NCI-H146 treated with DMSO at 0.1 percent for 48 hours (cell line): Measurements from ENCODE around the gene MORN1.

Experiments used
- DNase-seq: peaks from one replicate; lab custom pipeline; 2025; ENCODE audit not compliant: unreplicated experiment; lab: John Stamatoyannopoulos, UW

Gene MORN1

GRCh38 chr1:2311184-2312032 lies 79.9 kb downstream of the MORN1 start:
- no peak for DNase-seq

DNA sequence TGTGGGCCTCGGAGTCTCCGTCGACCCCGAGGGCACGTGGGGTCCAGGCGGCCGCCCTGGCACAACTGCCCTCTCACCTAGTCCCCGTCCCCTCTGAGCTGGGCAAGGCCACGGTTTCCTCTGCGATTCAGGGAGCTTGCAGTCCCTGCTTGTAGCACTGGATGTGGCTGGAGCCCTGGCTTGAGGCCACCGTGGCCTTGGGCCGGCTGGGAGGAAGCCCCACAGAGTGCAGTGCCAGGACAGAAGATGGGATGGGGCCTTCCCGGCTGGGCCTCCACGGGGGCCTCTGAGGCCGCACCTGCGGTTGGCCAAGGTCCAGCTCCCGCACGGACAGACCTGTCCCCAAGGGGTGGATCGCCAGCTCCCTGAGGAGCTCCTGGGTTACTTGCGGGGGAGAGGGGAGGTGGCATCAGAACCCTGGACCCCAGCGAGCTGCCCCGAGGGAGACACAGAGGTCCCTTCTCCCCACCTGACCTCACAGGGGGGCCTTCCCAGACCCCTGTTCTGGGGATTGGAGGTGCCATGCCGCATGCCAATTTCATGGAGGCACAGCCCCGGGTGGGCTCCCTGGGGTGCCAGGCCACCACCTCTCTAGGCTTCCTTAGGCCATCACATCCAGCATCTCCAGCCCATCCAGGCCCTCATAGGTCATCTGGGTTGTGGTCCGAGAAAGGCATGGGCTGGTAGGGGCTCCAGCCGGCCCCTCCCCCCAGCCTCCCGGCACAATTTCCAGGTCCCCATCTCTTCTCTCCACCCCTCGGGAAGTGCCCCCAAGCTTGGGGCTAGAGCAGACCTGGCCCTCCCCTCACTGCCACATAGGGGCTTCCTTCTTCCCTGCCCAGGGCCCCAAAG lies 80.8 kb downstream of the MORN1 start:
- no peak for DNase-seq

DNA sequence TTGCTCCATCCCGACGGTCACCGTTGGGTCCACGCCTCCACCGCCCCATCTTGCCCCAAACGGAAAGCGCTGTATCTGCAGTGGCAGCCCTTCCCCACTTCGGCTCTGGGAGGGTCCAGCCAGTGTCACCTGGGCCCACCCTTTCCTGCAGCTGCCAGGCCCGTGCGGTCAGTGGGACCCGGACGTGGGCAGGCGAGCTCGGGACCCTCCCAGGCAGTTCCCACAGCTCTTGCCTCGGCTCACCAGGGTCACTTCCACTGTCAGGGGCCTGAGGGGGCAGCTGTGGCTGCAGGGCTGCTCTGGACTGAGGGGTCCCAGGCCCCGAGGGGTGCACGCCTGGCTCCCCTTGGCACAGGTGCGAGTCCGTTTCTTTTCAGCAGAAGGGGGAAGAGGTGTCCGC lies 82.5 kb downstream of the MORN1 start:
- no peak for DNase-seq

DNA sequence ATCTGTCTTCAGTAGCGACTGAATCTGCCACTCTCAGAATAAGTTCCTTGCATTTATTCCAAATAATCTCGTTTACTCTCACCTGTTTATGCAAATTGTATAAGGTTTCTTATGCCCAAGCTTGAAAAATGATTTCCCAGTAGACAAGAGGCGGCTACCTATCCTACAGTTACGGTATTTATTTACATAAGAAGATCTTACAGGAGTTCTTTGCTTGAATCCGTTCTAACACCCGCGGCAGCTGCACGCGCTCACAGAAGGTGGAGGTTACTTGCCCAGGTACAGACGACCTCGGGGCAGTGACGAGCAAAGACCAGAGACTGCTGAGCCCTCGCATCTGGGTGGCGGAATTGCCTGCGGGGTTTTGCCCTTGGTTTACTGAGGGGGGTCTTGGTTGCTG lies 83.4 kb downstream of the MORN1 start:
- no peak for DNase-seq

- no peak for DNase-seq
Observed at GRCh38 chr1:2307064-2307605, 84.2 kb downstream of the MORN1 start.

DNA sequence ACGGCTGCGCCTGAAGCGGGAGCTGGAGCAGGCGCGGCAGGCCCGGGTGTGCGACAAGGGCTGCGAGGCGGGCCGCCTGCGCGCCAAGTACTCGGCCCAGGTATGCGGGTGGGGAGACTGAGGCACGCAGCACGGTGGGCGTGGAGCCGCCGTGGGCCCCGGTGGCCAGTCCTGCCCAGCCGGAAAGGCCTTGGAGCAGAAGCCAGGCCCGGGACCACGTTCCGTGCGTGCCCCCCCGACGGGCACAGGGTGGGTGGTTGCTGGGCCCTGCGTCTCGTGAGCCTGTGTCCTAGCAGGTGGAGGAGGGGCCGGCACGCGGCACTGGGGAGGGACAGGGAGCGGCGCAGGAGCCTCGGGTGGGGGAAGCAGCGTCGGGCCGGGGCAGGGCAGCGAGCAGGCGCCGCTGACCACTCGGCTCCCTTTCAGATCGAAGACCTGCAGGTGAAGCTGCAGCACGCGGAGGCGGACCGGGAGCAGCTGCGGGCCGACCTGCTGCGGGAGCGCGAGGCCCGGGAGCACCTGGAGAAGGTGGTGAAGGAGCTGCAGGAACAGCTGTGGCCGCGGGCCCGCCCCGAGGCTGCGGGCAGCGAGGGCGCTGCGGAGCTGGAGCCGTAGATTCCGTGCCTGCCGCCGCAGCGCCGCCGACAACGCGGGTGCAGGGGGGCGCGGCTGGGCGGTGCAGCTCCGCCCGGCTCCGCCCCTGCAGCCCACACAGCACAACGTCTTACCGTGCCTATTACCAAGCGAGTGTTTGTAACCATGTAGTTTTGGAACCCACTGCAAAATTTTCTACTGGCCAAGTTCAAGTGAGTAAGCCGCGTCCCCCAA lies 85.0 kb downstream of the MORN1 start:
- DNase-seq: no peak

DNA sequence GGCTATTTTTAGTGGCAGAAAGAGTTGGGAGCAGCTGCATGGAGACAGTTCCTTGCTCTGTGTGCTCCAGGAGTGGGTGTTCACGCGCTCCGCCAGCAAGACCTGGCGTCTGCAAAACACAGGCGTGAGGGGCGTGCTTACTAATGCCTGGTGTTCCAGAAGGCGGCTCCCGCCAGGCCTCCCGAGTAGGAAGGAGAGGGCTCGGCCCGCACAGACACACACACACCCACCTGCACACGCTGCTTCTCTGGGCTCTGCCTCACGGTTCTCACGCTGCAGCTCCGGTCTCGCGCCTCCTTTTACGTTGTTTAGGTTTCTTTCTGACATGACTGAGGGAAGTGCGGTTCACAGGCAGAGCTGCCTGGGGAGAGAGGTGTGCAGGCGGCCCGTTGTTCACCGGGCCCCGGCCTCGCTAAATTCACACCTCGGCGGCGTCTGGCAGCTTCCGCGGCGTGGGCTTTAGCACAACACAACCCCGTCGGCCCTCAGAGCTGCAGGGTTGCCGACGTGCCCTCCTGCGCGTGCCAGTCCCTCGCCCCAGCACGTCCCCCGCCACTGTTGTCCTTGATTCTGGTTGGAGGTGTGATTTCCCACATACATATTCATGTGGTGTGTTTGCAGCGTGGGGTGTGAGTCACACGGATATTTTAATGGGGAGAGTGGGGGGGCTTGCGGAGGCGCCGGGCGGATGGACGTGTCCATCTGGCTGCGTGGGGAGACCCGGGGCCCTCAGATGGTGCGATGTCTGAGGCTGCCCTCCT lies 86.3 kb downstream of the MORN1 start:
- DNase-seq: no peak

DNA sequence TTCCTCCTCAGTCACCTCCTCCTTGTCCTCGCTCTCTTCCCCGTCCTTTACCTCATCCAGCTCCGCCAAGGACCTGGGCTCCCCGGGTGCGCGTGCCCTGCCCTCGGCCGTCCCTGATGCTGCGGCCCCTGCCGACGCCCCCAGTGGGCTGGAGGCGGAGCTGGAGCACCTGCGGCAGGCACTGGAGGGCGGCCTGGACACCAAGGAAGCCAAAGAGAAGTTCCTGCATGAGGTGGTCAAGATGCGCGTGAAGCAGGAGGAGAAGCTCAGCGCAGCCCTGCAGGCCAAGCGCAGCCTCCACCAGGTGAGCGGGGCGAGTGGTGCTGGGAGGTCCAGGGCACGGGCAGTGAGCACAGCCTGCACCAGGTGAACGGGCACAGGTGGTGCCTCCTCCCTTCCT lies 87.1 kb downstream of the MORN1 start:
- no peak for DNase-seq

GRCh38 chr1:2303781-2304180 lies 87.6 kb downstream of the MORN1 start:
- no peak for DNase-seq

DNA sequence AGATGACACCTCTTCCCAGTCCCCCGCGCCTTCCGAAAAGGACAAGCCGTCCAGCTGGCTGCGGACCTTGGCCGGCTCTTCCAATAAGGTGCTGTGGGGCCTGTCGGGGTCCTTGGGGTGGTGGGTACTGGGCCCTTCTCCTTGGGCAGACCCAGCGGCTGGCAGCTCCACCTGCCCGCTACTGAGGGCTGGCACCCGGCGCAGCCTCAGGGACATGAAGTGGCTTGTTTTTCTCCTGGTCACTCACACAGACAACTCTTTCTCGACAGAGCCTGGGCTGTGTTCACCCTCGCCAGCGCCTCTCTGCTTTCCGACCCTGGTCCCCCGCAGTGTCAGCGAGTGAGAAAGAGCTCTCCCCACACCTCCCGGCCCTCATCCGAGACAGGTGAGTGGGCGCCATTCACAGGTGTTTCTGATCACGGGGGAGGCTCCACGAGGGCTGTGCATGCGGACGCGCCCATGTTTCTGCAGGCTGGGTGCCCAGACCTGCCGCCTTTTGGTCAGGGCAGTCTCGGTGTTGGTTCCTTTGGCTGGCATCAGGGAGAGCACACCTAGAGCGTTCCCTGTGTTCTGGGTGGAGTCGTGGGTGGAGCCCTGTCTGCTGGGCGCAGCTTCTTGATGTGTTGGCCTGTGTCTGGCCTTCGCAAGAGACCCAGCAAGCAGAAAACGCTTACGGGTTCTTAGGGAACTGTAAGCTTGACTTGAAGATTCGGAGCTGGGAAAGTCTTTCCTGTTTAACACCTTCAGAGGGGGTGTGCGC lies 88.2 kb downstream of the MORN1 start:
- DNase-seq: no peak

DNA sequence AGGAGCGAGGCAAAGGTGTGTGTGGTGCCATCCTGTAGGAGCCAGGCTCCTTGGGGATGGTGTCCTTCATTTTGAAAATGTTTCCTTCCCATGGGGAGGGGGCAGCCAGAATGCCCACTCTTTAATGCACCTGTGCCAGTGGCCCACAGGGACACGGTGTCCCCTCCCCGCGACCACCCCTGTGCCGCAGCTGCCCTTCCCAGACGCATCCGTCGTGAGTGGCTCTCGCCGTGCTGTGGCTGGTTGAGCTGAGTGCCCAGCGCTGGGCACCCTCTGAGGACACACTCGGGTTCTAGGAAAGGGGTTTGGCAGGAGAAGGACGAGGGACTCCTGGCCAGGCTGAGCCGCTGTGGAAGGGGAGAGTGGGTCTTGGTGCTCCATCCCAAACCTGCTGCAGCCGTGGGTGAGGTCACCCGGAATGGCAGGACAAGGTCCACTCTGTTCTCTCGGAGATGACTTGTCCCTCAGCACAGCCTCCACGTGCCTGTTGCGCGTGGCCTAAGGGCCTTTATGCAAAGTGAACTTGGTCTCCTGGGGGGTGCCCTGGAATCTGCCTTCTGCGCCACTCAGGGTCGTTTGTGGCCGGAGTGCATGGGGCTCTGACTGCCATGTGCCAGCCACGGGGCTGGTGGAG lies 88.9 kb downstream of the MORN1 start:
- DNase-seq: no peak

GRCh38 chr1:2301607-2302291 lies 89.6 kb downstream of the MORN1 start:
- DNase-seq: no peak

GRCh38 chr1:2300851-2301606 lies 90.3 kb downstream of the MORN1 start:
- DNase-seq: no peak

GRCh38 chr1:2300004-2300771 lies 91.2 kb downstream of the MORN1 start:
- DNase-seq: no peak

- DNase-seq: no peak
Observed at GRCh38 chr1:2299131-2299627, 92.2 kb downstream of the MORN1 start.

DNA sequence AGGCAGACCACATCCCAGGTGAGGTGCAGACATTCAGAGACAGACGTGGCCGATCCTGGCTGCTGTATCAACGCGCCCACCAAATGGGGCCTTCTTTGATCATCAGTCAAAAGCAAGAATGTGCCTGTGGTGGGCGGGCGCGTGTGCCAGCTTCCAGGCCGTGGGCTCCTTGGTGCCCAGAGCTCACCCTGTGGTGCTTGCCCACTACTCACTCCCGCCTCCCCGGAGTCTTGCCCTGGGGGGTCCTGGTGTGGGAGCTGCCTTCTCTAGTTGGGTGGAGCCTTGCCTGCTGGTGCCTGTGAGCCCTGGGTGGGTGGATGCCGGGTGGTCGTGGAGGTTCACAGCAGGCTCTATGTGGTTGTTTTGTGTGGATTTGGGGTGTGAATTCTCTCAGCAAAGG lies 92.7 kb downstream of the MORN1 start:
- no peak for DNase-seq
